ENCODE data around the gene ANO8.
"Not testable (repeated sequence)": the region's sequence is repeated elsewhere in the genome, so short reads cannot be mapped to it uniquely, and the experiment has no call there.

The ANO8 gene, protein sequence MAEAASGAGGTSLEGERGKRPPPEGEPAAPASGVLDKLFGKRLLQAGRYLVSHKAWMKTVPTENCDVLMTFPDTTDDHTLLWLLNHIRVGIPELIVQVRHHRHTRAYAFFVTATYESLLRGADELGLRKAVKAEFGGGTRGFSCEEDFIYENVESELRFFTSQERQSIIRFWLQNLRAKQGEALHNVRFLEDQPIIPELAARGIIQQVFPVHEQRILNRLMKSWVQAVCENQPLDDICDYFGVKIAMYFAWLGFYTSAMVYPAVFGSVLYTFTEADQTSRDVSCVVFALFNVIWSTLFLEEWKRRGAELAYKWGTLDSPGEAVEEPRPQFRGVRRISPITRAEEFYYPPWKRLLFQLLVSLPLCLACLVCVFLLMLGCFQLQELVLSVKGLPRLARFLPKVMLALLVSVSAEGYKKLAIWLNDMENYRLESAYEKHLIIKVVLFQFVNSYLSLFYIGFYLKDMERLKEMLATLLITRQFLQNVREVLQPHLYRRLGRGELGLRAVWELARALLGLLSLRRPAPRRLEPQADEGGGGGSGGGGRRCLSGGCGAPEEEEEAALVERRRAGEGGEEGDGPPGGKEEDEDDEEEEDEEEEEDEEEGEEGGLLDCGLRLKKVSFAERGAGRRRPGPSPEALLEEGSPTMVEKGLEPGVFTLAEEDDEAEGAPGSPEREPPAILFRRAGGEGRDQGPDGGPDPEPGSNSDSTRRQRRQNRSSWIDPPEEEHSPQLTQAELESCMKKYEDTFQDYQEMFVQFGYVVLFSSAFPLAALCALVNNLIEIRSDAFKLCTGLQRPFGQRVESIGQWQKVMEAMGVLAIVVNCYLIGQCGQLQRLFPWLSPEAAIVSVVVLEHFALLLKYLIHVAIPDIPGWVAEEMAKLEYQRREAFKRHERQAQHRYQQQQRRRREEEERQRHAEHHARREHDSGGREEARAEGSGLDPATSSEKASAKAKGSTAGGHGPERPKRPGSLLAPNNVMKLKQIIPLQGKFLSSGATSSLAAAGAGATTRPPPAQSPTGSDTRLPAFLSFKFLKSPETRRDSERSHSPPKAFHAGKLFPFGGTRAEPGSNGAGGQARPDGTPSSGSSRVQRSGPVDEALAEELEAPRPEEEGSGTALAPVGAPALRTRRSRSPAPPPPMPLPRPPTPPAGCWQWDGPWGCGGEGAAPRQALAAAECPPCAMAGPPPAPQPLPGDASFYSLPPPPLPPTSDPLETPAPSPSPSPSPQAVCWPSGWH

DNA sequence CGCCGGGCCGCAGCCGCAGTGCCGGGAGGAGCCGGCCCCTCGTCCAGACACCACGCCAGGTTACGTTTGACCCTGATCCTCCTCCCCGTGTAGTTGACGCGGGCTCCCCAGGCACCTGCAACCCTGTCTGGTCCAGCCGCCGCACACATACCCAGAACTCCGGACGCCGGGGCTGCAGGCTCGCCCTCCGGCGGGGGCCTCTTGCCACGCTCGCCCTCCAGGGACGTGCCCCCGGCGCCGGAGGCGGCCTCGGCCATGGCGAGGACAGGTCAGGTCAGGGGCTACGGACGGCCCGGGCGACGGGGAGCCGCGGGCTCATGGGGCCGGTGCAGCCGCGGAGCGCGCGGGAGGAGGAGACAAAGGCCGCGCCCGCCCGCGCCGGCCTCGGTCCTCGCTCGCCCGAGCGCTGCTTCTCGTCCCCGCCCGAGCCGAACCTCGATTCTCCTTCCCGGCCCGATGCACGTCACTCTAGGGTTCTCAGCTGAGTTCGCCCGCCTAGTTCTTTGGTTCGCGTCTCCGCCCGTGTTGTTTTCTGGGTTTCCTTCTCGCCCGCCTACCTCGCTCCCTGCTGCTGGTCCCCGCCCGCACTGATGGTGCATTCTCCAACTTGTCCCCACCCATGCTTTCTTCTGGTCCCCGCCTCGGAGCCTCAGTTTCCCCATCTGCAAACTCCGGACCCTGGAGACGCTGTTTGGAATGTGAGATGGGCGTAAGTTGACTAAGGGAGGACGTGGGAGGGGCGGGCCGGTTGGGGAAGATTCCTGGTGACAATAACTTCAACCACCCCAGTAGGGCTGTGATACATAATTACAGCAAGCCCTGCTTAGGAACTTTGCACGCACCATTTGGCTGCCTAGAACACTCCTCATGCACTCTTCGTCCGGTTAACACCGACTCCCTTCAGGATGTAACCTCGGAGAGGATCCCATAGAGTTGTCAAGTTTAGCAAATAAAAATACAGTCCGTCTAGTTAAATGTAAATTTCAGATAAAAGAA lies at the start of gene ANO8:
Gene ANO8 (minus strand): TSS at position 442 of the 996 bp plus-strand sequence. CDS start 185 bp downstream, at position 257.
- peak; percentile 94 for DNase-seq

DNA sequence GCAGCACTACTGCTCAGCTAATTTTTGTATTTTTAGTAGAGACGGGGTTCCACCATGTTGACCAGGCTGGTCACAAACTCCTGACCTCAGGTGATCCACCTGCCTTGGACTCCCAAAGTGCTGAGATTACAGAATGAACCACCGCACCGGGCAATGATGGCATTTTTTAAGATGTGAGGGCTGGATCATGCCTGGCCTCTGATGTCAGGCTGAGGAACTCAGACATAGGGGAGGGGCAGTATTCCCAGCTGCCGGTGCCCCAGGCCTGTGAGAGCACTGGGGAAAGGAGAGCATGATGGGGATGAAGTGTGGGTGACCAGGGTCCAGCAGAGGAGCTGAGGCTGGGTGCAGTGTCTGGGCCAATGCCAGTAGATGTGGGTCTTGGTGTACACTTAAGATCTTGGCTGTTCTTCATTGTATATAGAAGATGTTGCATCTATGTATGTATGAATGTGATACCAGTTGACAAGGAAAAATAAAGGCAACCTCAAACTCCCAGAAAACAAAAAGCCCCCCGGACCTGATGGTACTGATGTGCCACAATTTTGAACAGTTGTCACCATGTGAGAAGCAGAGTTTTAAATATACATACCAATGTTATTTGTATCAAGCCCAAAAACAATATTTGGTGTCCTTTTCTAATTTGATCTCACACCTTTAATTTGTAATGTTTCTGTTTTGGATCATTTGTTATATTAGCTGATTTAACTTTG lies 45.9 kb upstream of the ANO8 start:
- no peak for DNase-seq

DNA sequence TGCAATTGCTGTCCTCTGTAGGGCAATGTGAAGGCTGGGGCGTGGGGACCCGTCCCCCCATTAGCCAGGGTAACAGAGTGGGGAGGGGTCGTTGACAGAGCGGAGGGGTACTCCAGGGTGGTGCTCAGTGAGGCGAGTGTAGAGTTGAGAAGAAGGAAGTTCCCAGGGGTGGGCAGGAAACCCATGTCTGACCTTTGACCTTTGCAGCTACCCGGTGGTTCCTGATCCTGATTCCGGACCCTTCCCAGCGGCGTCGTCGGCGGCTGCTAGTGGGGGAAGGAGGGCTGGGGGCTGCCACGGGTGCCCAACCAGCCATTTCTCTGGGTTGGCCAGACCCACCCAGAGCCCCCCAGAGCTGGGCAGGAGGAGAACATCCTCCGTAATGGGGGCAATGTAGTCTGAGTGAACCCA lies 44.6 kb upstream of the ANO8 start:
- no peak for DNase-seq

DNA sequence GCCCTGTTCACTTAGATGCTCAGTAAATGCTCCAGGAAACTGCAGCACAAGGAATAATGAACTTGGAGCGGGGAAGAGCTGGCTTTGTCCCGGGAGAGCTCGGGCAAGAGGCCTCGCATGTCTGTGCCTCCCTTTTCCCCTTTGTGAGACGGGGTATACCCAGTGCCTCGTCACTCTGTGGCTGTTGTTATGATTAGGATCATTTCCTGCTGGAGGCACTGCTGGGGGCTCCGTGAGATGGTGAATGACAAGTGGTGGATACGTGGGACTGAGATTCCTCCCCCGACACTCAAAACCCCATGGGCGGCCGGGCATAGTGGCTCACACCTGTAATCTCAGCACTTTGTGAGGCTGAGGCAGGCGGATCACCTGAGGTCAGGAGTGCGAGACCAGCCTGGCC lies 43.6 kb upstream of the ANO8 start:
- no peak for DNase-seq

DNA sequence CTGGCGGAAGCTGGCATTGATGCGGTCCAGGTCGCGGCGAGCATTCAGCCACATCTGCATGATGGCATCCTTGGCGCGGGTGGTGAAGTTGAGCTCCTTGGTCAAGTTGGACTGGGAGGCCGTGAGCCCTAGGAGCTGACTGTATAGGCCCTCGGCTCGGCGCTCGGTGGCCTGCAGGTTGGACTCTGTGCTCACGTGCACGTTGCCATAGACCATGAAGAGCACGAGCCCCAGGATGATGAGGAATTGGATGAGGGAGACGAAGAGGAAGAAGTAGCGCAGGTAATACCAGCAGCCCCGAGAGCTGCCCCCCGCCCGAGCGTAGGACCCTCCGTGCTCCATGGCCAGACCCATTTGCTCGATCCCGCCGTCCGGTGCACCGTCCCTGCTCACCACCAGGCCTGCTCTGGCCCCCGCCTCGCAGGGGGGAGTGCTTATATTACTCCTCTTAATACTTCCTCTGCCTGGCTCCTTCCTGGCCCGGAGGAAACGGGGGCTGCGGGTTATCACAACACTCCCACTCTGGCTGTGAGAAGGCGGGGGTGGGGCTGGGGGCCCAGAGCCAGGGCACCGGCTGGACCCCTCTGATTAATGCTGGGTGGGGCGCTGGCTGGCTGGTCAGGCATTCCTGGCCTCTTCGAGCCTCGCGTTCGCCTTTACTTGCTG lies 42.4 kb upstream of the ANO8 start, which contains the start of gene PLVAP:
Gene PLVAP (minus strand): TSS at position 408 of the 666 bp plus-strand sequence. CDS start 54 bp downstream, at position 354.
- DNase-seq, result no peak

DNA sequence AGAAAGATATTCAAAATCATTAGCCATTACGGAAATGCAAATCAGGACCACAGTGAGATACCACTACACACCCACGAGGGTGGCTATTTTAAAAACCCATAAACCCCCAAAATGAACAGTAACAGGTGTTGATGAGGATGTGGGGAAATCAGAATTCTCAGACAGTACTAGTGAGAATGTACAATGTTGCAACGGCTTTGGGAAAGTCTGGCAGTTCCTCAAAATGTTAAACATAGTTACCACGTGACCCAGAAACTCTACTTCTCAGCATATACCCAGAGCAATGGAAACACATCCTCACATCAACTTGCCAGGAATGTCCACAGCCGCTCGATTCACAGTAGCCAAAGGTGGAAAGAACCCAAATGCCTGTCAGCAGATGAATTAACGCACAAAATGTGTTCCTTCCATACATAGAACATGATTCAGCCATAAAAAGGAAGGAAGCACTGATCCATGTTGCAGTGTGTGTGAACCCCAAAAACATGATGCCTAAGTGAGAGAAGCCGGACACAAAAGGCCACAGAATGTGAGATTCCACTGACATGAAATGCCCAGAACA lies 35.5 kb upstream of the ANO8 start:
- no peak for DNase-seq

DNA sequence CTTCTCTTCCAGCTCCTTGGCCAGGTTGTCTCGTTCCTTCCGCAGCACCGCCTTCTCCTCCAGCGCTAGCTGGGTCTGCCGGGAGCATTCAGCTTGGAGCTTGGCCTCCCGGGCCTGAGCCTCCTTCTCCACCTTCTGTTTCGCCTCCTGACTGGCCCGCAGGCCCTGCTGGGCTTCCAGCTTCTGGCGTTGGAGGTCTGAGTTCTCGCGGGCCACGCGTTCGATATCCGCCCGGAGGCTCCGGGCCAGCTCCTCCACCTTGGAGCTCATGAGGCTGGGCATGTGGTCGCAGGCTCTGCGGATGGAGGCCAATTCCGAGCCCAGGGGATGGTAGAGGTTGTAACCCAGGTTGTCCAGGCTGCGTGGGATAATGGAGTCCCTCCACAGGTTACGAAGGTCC lies 30.7 kb upstream of the ANO8 start:
- no peak for DNase-seq

DNA sequence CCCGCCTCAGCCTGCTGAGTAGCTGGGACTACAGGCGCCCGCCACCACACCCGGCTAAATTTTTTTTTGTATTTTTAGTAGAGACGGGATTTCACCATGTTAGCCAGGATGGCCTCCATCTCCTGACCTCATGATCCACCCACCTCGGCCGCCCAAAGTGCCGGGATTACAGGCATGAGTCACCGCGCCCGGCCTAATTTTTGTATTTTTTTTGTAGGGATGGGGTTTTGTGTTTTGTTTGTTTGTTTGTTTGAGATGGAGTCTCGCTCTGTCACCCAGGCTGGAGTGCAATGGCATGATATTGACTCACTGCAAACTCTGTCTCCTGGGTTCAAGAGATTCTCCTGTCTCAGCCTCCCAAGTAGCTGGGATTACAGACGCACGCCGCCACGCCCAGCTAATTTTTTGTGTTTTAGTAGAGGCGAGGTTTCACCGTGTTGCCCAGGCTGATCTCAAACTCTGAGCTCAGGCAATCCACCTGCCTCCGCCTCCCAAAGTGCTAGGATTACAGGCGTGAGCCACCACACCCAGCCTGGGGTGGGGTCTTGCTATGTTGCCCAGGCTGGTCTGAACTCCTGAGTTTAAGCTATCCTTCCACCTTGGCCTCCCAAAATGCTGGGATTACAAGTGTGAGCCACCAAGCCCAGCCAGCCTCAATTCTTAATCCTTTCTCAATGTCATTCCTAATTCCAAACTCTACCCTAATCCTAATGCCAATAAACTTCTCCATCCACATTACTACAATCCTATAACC lies 29.4 kb upstream of the ANO8 start:
- DNase-seq, result not testable (repeated sequence)

DNA sequence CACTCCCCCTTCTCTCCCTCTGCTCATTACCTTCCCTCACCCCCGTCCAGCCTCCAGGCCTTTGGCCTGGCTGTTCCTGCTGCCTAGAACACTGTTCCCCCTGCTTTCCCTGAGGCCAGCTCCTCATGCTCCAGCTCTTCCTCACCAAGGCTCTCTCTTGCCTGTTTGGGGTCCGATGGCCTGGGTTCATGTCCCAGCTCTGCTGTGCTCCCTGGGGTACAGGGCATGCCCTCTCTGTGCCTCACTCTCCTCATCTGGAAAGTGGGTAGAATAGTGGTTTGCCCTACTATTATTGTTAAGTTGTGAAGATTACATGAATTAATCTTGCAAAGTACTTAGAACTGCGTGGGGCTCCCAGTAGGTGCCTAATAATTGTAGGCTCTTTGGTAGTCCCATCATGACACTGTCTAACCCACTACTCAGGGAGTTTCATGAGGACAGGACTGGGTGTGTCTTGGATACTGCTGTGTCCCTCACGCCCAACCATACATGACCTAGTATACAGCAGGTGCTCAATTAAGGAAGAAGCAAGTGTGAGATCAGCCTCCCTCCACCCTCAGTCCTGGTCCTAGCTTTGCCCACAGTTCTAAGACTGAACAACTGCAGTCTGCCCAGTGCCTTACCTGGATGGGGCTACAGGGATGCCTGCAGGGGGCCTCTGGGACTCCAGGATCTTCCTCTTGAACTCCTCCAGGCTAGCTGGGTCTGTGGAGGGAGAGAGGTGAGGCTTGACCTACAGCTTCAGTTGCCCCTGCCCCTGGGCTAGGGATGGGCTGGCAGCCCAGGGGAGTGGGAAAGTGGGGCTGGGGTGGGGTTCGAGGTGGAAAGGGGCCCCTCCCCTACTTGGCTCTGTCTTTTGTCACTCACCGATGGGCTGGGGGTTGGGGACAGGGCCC lies 25.5 kb upstream of the ANO8 start:
- no peak for DNase-seq

DNA sequence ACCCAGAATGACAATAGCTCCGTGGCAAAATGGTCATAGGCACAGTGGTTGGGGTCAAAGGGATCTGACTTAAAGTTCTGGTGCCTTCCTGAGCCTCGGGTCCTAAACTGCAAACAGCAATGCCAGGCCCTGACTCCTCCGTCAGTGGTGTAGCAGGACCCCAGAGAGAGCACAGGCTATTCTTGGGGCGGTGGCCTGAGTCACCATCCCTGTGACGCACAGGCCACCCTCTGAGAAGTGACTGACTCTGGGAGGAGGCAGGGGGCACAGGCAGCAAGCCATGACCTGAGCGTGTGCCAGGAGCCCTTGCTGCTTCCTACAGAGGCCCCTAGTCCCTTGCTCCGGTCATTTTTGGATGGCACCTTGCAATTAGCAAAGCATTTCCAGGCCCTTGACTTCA lies 23.7 kb upstream of the ANO8 start:
- DNase-seq, result no peak

DNA sequence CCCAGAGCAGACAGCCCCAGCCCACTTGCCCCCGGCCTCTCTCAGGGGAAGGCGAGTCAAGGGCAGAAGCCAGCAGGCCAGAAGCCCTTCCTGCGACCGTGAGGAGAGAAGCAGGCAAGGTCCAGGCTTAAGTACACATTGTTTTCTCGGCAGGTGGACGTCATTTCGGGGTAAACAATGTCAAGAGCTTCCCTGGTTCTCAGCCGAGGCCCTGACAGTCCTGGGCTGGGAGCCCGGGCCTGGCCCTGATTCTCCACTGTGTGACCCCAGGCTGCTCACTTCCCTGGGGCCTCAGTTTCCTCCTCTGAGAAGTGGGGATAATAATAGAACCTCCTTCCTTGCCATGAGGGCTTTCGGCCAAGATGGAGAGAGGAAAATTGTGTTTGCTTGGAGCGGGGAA lies 23.1 kb upstream of the ANO8 start:
- no peak for DNase-seq

DNA sequence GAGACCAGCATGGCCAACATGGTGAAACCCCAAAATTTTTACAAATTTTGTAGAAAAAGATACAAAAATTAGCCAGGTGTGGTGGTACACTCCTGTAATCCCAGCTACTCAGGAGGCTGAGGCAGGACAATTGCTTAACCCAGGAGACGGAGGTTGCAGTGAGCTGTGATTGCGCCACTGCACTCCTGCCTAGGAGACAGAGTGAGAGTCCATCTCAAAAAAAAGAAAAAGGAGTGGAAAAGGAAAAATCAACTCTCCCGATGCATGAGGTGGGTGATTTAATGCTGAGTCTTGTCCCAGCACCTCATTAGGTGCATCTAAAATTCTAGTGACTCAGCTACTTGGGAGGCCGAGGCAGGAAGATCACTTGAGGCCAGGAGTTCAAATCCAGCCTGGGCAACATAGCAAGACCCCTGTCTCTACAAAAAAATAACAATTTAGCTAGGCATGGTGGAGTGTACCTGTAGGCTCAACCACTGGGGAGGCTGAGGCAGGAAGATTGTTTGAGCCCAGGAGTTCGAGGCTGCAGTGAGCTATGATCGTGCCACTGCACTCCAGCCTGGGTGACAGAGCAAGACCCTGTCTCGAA lies 22.5 kb upstream of the ANO8 start:
- no peak for DNase-seq

DNA sequence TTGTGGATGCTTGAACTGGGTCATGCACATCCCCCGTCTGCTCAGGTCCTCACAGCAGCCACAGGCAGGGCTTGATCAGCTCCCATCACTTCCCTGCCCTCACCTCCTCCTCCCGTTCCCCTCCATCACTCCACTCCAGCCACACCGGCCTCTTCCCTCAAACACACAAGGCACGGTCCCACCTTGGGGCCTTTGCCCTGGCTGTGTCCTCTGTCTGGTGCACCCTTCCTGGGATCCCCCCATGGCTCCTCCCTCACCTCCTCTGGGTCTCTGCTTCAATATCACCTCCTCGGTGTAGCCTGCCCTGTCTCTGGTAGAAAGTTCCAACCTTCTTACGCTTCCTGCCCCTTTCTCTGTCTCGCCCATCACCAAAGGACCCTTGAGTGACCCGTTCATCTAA lies 18.7 kb upstream of the ANO8 start:
- DNase-seq, result no peak

DNA sequence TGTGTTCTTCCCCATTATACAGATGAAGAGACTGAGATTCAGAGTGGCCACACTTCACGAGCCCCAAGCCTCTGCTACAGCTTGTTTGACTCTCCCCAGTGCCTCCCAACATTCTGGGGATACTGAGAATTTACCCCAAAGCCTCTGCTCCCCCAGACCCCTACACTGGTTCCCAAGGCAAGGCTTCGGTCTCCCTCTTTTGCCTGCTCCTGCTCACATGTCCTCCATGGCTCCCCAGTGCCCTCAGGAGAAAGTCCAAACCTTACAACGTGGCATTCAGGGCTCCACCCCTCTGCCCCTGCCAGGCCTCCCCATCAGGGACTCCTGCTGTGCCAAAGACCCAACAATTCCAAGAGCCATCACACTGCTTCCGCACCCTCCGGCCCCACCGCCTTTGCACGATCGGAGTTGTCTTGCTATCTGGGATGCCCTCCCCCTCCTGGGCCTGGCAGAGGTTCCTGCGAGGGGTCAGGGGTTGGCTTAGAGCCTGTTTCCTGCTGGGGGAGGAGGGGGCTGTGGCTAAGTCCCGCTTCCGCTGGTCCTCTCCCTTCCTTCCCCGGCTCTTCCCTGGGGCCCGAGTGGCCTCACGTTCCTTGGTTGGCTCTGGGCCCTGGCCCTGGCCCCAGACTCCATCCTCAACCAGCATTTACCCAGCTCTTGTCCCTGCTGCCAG lies 18.1 kb upstream of the ANO8 start:
- DNase-seq, result no peak

DNA sequence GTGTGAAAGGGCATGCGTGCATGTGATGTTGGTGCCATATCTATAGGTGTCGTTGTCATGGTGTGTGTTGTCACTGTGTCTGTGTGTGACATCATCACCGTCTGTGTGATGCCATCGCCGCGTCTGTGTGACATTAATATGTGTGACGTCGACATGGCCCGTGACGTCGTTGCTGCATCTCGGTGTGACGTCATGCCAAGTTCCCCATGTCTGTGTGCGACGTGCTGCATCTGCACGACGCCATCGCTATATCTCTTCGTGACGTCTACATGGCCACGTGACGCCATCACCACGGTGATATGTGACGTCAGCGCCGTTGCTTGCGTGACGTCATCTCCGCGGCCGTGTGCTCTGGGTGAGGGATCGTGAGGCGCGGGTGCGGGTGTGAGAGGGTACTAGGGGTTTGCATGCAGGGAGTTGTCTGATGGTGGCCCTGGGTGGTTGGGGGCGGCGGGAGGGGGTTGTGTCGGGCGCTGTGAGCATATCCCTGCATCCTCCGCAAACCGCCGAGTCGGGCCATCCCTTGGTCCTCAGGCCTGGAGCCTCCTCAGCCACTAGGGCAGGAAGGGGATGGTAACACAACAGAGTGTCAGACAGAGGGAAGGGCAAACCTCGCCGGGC lies 17.3 kb upstream of the ANO8 start:
- no peak for DNase-seq

DNA sequence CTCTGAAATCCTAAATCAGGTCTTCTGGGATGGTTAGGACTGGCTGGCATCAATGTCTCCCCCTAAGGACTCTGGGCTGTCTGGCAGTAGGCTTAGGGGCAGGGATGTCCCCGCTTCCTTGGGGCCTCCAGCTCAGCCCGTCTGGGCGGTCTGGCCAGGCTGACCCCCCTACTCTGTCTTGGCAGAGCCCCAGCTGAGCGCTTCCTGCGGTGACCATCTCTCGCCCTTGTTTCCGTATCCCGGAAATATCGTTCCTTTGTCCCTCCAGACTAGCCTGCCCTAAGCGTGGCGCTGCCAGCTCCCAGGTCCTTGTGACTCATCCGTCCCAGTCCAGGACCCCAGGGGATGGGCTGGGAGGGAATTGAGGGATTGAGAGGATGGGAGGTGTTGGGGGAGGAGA lies 14.0 kb upstream of the ANO8 start:
- DNase-seq, result peak; percentile 61

DNA sequence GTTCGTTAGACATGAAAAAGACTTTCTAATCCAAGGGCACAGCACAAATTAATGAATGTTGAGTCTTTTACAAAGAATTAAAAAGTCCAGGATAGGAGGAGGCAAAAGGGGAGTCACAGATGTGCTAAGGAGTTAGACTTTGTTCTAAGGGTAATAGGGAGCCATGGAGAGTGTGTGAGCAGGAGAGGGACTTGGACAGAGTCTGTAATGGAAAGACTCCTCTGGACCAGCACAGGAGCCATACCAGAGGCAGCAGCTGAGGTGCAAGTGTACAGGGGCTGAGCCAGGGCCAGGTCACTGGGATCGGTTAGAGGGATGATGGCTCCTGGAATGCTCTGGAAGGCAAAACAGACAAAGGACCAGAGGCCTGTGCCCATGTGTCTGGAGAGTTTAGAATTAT lies 13.2 kb upstream of the ANO8 start:
- DNase-seq, result no peak

All from DMS153 (cell line).